Measurements from ENCODE around the gene FADS6. TPM values are rescaled to one million over a fixed set of nuclear protein-coding genes. Genes with fewer than 3 reads are reported as not detected.

FADS6 gene
- total RNA-seq (2014; rRNA removed; shearing (Covaris generic)): not detected in 2 replicates

GRCh38 chr17:74892974-74893911, at the start of gene FADS6:
Gene FADS6, minus strand, starts transcription at chr17:74893633. Its CDS starts 38 bp downstream, at chr17:74893595.
- DNase-seq (ENCODE audit: low spot score): peak; percentile 50
- in situ Hi-C loops (cut with HindIII; ENCODE audit: low sequenced_read_pairs): no loop called here

DNA sequence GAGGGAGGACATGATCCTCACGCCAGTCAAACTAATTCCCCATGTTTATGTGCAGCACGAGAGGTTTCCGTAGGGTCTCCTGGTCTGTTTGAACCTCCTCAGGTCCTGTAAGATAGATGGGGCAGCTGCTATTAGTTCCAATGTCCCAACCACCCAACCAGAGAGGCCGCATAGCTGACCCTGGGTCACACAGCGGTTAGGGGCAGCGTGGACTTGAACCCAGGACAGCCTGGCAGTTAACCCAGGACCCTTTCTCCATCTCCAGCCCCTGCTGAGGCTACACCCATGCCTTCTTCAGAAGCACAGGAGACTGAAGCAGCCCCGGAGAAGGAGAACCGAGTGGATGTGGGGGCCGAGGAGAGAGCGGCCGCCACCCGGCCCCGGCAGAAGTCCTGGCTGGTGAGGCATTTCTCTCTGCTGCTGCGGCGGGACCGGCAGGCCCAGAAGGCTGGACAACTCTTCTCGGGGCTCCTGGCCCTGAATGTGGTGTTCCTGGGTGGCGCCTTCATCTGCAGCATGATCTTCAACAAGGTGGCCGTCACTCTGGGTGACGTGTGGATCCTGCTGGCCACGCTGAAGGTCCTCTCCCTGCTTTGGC, 47.8 kb upstream of the FADS6 start:
- no peak for DNase-seq (ENCODE audit: low spot score)
- in situ Hi-C loops (cut with HindIII; ENCODE audit: low sequenced_read_pairs): no loop called here

- no peak for DNase-seq (ENCODE audit: low spot score)
- in situ Hi-C loops (cut with HindIII; ENCODE audit: low sequenced_read_pairs): no loop called here
Observed at GRCh38 chr17:74939534-74939933, 46.1 kb upstream of the FADS6 start.

DNA sequence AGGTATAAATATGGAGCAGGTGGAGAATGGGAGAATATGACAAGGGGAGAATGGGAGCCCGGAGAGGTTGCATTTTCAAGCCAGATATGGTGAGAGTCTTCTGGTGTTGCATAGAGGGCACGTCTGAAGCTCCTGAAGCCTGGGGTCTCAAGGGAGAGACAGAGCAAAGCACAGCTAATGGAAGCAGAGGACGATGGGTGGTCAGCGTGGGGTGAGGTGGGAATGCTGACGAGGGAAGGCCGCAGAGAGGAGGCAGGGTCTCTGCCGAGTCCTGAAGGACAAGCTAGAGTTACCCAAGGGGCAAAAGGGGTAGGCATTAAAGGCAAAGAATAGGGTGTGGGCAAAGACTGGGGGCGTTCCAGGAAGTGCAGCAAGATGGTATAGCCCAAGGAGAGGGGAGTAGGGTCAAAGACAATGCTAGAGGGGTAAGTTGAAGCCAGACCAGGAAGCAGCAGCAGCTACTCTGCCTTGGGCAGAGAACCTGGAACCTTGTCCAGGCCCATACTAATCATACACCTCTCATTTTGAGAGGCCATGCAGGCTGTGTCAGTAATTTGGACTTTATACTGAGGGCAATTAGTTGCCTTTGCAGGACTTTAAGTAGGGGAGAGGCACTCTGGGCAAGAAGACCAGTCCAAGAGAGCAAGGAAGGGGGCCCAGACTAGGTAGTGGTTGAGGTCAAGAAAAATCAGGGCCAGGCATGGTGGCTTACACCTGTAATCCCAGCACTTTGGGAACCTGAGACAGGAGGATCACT, 44.9 kb upstream of the FADS6 start:
- no peak for DNase-seq (ENCODE audit: low spot score)
- in situ Hi-C loops (cut with HindIII; ENCODE audit: low sequenced_read_pairs): no loop called here

- in situ Hi-C loops (cut with HindIII; ENCODE audit: low sequenced_read_pairs): no loop called here
Observed at GRCh38 chr17:74937064-74938051, 43.9 kb upstream of the FADS6 start.

DNA sequence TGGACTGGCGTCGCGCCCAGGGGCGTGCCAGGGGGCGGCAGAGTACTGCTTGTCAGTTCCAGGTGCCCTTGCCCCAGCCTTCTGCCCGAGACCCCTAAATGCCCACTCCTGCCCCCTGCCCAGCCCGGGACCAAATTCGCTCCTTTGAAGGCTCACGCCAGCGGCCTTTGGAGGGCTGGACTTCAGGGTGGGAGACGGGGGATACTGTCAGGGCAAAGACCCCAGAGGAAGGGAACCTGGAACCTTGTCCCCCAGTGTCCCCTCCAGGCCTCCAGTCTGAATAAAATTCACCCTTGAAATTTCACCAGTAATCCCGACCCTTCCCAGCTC, 43.0 kb upstream of the FADS6 start:
- in situ Hi-C loops (cut with HindIII; ENCODE audit: low sequenced_read_pairs): no loop called here
- no peak for DNase-seq (ENCODE audit: low spot score)

More at GRCh38 chr17:74937064-74938051, 43.9 kb upstream of the FADS6 start:
- no peak for DNase-seq (ENCODE audit: low spot score)

- no peak for DNase-seq (ENCODE audit: low spot score)
Observed at GRCh38 chr17:74935585-74936469, 42.4 kb upstream of the FADS6 start, which contains the start of gene OTOP3. Gene OTOP3, plus strand, starts transcription at chr17:74935898. Its CDS starts 24 bp downstream, at chr17:74935922.

GRCh38 chr17:74935048-74935447, 41.6 kb upstream of the FADS6 start:
- no peak for DNase-seq (ENCODE audit: low spot score)

More at GRCh38 chr17:74935585-74936469, 42.4 kb upstream of the FADS6 start, which contains the start of gene OTOP3:
- in situ Hi-C loops (cut with HindIII; ENCODE audit: low sequenced_read_pairs): no loop called here

DNA sequence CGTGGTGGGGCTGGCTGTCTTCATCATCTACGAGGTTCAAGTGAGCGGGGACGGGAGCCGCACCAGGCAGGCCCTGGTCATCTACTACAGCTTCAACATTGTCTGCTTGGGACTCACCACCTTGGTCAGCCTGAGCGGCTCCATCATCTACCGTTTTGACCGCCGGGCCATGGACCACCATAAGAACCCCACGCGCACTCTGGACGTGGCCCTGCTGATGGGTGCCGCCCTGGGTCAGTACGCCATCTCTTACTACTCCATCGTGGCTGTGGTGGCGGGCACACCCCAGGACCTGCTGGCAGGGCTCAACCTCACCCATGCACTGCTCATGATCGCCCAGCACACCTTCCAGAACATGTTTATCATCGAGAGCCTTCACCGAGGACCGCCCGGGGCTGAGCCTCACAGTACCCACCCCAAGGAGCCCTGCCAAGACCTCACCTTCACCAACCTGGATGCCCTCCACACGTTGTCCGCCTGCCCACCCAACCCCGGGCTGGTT, 37.2 kb upstream of the FADS6 start:
- no peak for DNase-seq (ENCODE audit: low spot score)
- in situ Hi-C loops (cut with HindIII; ENCODE audit: low sequenced_read_pairs): no loop called here

More at GRCh38 chr17:74935048-74935447, 41.6 kb upstream of the FADS6 start:
- in situ Hi-C loops (cut with HindIII; ENCODE audit: low sequenced_read_pairs): no loop called here

DNA sequence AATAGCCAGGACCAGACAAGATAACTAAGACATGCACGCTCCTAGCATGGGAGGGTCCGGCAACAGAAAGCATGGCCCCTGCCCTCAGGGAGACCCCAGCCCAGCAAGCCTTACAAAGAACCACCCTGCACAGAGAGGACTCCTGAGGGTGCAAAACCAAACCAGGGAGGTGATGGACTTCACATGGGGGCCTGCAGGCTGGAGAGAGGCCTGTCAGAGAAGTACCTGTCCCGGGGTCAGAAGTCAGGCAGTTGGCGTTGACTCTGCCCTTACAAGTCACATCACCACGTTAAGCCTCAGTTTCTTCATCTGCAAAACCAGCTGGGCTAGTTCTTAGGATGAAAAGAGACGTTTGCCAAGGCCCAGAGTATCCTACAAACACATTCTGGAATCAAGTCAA, 35.4 kb upstream of the FADS6 start:
- DNase-seq (ENCODE audit: low spot score): no peak
- in situ Hi-C loops (cut with HindIII; ENCODE audit: low sequenced_read_pairs): no loop called here

GRCh38 chr17:74925242-74925641, 31.8 kb upstream of the FADS6 start:
- in situ Hi-C loops (cut with HindIII; ENCODE audit: low sequenced_read_pairs): no loop called here
- DNase-seq (ENCODE audit: low spot score): no peak

DNA sequence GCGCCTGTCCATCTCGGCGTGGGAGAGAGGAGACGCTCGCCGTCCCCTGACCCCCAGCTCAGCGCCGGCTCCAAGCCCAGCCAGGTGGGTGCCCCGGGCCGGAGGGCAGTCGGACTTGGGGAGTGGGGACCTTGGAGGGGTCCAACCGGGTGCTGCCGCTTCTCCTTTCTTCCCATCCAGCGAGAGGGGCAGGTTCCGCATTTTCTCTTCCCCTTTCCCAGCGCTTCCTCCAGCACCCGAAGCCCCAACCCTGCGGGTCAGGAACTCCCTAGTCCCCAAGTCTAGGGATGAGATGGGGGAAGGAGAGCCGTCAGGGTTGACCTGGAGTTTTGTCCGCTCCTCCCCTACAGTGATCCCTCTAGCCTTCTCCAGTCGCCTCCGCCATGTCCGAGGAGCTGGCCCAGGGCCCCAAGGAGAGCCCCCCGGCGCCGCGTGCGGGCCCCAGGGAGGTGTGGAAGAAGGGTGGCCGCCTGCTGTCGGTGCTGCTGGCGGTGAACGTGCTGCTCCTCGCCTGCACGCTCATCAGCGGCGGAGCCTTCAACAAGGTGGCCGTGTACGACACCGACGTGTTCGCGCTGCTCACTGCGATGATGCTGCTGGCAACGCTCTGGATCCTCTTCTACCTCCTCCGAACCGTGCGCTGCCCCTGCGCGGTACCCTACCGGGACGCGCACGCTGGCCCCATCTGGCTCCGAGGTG, 31.0 kb upstream of the FADS6 start, which contains the start of gene OTOP2:
Gene OTOP2, plus strand, starts transcription at position 24 of the 699 bp plus-strand sequence. Its CDS starts 360 bp downstream, at position 384.
- in situ Hi-C loops (cut with HindIII; ENCODE audit: low sequenced_read_pairs): no loop called here
- DNase-seq (ENCODE audit: low spot score): no peak

DNA sequence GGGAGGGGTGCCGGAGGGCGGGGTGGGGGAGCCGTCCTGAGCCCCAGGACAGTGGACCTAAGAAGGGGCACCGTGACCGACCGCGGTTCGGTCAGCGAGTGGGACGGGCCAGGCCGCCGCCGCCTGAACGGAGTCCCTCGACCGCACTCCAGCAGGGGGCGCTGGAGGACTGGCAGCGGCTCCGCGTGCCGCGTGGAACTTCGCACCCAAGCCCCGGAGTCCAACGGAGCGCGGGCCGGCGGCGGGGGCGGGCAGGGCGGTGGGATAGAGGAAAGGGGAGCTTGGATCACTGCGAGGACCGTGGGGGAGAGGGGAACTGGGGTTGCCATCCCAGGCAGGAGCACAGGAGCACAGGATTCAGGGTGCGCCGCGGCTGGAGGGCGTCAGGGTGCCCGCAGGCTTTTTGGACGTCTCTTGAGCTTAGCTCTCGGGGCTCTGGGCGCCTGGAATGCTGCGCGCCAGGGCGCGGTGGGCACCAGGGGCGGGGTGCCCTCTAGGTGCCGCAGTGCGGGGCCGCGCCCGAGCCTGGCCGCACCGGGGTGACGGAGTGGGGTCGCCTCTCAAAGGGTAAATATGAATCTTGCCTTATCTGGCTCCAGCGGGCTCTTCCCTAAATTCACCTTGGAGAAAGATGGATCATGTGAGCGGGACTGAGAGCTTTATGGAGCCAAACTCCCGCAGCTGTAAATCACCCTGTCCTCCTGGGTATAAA, 30.3 kb upstream of the FADS6 start:
- in situ Hi-C loops (cut with HindIII; ENCODE audit: low sequenced_read_pairs): no loop called here
- peak; percentile 48 for DNase-seq (ENCODE audit: low spot score)

DNA sequence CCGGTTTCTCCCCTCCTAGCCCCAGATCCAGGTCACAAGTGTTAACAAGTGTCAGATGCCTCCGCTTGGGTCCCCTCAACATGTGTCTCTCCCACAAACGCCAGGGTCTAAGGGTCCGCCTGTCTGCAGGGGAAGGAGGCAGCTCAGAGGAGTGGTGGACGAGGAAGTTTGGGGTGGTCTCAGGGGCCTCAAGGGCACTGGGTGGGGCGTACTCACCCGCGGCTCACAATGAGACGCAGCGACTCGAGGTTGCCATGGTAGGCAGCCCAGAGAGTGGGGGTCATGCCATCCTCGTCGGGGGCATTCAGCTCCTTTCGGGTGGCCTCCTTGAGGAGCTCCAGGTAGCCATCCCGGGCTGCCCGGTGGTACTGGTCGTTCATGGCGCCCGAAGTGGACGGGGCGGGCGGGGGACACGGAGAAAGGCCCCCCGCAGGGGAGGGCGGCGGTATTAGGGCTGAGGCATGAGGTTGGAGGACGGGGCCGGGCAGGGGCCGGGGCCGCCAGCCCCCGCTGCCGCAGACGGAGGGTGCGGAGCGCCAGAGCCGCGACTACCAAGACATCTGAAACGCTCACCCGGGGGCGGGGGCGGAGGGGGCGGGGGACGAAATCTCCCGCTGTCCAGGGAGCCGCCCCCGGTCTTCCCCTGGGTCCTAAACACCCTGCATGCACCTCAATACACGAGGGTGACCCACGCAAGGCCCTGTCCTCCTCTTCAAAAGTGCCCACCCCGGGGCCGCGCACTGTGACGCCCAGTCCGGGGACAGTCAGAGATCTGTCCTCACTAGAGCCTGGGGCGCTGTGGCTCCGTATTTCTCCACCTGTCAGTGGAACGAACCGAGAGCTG, 29.5 kb upstream of the FADS6 start, which contains the start of gene USH1G:
Gene USH1G, minus strand, starts transcription at position 562 of the 844 bp plus-strand sequence. Its CDS starts 182 bp downstream, at position 380.
- in situ Hi-C loops (cut with HindIII; ENCODE audit: low sequenced_read_pairs): no loop called here
- no peak for DNase-seq (ENCODE audit: low spot score)

DNA sequence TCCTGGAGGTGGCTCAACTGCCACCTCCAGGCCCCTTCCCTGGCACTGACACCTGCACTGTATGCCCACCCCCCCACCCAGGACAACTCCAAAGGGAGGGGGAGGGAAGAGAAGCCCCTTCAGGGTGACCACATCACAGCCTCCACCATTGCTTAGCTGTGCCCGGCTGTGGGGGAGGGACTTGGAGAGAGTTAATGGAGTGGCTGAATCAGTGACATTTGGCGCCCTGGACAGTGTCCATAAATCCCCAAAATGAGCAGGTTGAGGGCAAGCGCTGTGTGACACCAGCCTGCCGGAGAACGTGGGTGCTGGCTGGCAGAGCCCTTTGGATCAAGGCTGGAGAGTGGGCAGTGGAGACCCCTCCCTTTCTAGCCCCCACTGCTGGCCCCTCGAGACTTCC, 28.7 kb upstream of the FADS6 start:
- peak; percentile 31 for DNase-seq (ENCODE audit: low spot score)
- in situ Hi-C loops (cut with HindIII; ENCODE audit: low sequenced_read_pairs): no loop called here

Measured in G401 (cell line).